GM21576 (cell line): Measurements from ENCODE around the gene C13orf46.

Source experiments
- ATAC-seq: cut with Tn5 transposase; IDR thresholded peaks from one replicate; pipeline ENCODE4 v1.9.1; 2021; ENCODE audit warnings: mild to moderate bottlenecking, moderate library complexity; ENCODE audit not compliant: unreplicated experiment

The C13orf46 gene

GRCh38 chr13:114010401-114011101, 36.7 kb upstream of the C13orf46 start:
- ATAC-seq, result no peak

GRCh38 chr13:114009590-114010400, 35.9 kb upstream of the C13orf46 start:
- no peak for ATAC-seq

GRCh38 chr13:114008964-114009589, 35.2 kb upstream of the C13orf46 start:
- ATAC-seq, result no peak

- no peak for ATAC-seq
These were observed 33.7 kb upstream of the C13orf46 start for GRCh38 chr13:114007566-114007965.

GRCh38 chr13:114005206-114005724, 31.4 kb upstream of the C13orf46 start:
- ATAC-seq, result no peak

GRCh38 chr13:114004420-114005205, 30.7 kb upstream of the C13orf46 start:
- no peak for ATAC-seq

GRCh38 chr13:114002771-114003321, 29.0 kb upstream of the C13orf46 start:
- ATAC-seq, result no peak

- ATAC-seq, result no peak
These were observed 28.2 kb upstream of the C13orf46 start for GRCh38 chr13:114002009-114002544.

GRCh38 chr13:114001331-114002008, 27.6 kb upstream of the C13orf46 start:
- ATAC-seq, result no peak

- ATAC-seq, result no peak
These were observed 26.5 kb upstream of the C13orf46 start for GRCh38 chr13:114000151-114001040.

- no peak for ATAC-seq
These were observed 25.7 kb upstream of the C13orf46 start for GRCh38 chr13:113999618-113999910.

- ATAC-seq, result no peak
These were observed 25.1 kb upstream of the C13orf46 start for GRCh38 chr13:113998781-113999617.

GRCh38 chr13:113997845-113998751, 24.2 kb upstream of the C13orf46 start:
- ATAC-seq, result no peak

- no peak for ATAC-seq
These were observed 23.3 kb upstream of the C13orf46 start for GRCh38 chr13:113996912-113997745.

- ATAC-seq, result no peak
These were observed 22.4 kb upstream of the C13orf46 start for GRCh38 chr13:113996081-113996911.
